Uterus (tissue), 2 donors: ENCODE results near the gene AGPAT4.

ENCODE experiments used
- CTCF ChIP-seq, 4 experiments: fragments of 200-600 bp in 2 of 4; fragments of 450-650 bp in 2 of 4; sonication (generic) in 2 of 4; IDR thresholded peaks; one replicate each; pipeline ENCODE4 v1.5.1; 2016 to 2019; ENCODE audit warnings: antibody characterized with exemption in 4 of 4, mild to moderate bottlenecking in 2 of 4, moderate library complexity in 1 of 4
- POLR2A ChIP-seq, 2 donors: fragments of 450-650 bp; IDR thresholded peaks; one replicate each; pipeline ENCODE4 v1.6.1; 2016; ENCODE audit warnings: antibody characterized with exemption in 2 of 2, mild to moderate bottlenecking in 1 of 2, moderate library complexity in 1 of 2

GRCh38 chr6:161103475-161103874, 170.4 kb downstream of the AGPAT4 start:
- no peak for TF ChIP-seq POLR2A (IDR thresholded peaks at IDR 0.05)
- no peak for TF ChIP-seq CTCF (IDR thresholded peaks at IDR 0.05)
